Urinary bladder (tissue), 4 donors: Measurements from ENCODE around the gene CNTLN. TPM values are rescaled to one million over a fixed set of nuclear protein-coding genes. Genes with fewer than 3 reads are reported as not detected.
"Not testable (repeated sequence)": the region's sequence is repeated elsewhere in the genome, so short reads cannot be mapped to it uniquely, and the experiment has no call there.

ENCODE experiments used
- DNase-seq: peaks from one replicate; pipeline ENCODE4 v3.0.0-alpha.2; 2015; ENCODE audit errors: extremely low spot score
- H3K27ac ChIP-seq: one replicate; pipeline ENCODE4 v1.5.1; 2013; ENCODE audit warnings: low read depth, mild to moderate bottlenecking, moderate library complexity
- H3K36me3 ChIP-seq: one replicate; pipeline ENCODE4 v1.6.1; 2013; ENCODE audit warnings: mild to moderate bottlenecking, moderate library complexity; ENCODE audit not compliant: insufficient read depth
- H3K4me1 ChIP-seq: one replicate; pipeline ENCODE4 v1.6.1; 2013; ENCODE audit warnings: mild to moderate bottlenecking, moderate library complexity; ENCODE audit not compliant: insufficient read depth
- H3K4me3 ChIP-seq: one replicate; pipeline ENCODE4 v1.5.1; 2013; ENCODE audit warnings: low read depth, low read length
- WGBS: extraction: QIAGEN DNeasy Blood & Tissue Kit; methylation state at CpG from one replicate; pipeline ENCODE4 v1.1.7; 2013; 5-methylcytosine and 5-hydroxymethylcytosine counted together
- polyA plus RNA-seq: library from polyadenylated mRNA; stranded (reverse); fragments of 200-250 nt; gene quantifications from one replicate; pipeline ENCODE4 v1.2.3, GENCODE V29; 2013
- total RNA-seq: library from RNA; depleted of rRNA; stranded (reverse); fragments of >200 nt; gene quantifications from one replicate; pipeline ENCODE4 v1.2.3, GENCODE V29; 2014
- donor health status: healthy with polysubstance abuse.
- donor health status: healthy.

The CNTLN gene
- total and polyA plus RNA-seq, 2 donors, result 6.7 to 49.3 TPM

GRCh38 chr9:17425384-17425783 is 290.5 kb downstream of the CNTLN start:
- H3K27ac ChIP-seq, result no peak overlapping the region
- H3K4me1 ChIP-seq, result no peaks in the 10 kb centered on the region
- no peak for DNase-seq
- 95% methylated on average over 2 of the region's 2 CpGs for WGBS
- no peak overlapping the region for H3K4me3 ChIP-seq
- no peaks in the 10 kb centered on the region for H3K36me3 ChIP-seq

GRCh38 chr9:17433526-17433925 is 298.7 kb downstream of the CNTLN start:
- no peaks in the 10 kb centered on the region for H3K4me1 ChIP-seq
- no peak for DNase-seq
- no peak overlapping the region for H3K4me3 ChIP-seq
- no peak overlapping the region for H3K27ac ChIP-seq
- 96% methylated on average over 6 of the region's 6 CpGs for whole genome bisulfite sequencing
- H3K36me3 ChIP-seq, result peaks cover 5% of the 10 kb centered on the region

GRCh38 chr9:17436854-17437253 is 302.0 kb downstream of the CNTLN start:
- Histone ChIP-seq H3K27ac (no peak overlapping the region), H3K4me1 (no peaks in the 10 kb centered on the region), H3K4me3 (no peak overlapping the region), H3K36me3 (peaks cover 3% of the 10 kb centered on the region)
- WGBS, result 94% methylated on average over 7 of the region's 7 CpGs
- DNase-seq, result no peak

GRCh38 chr9:17437813-17438212 is 303.0 kb downstream of the CNTLN start:
- no peak overlapping the region for H3K27ac ChIP-seq
- no peaks in the 10 kb centered on the region for H3K4me1 ChIP-seq
- H3K36me3 ChIP-seq, result peaks cover 3% of the 10 kb centered on the region
- 100% methylated on average over 2 of the region's 2 CpGs for WGBS
- H3K4me3 ChIP-seq, result no peak overlapping the region
- DNase-seq, result no peak

GRCh38 chr9:17445126-17445525 is 310.3 kb downstream of the CNTLN start:
- DNase-seq, H3K36me3 ChIP-seq, H3K4me1 ChIP-seq, H3K27ac ChIP-seq, H3K4me3 ChIP-seq: not testable (repeated sequence)
- 71% methylated on average over 3 of the region's 3 CpGs for WGBS

GRCh38 chr9:17453751-17454150 is 318.9 kb downstream of the CNTLN start:
- H3K4me1 ChIP-seq, result no peaks in the 10 kb centered on the region
- 91% methylated on average over 5 of the region's 5 CpGs for WGBS
- no peak overlapping the region for H3K4me3 ChIP-seq
- DNase-seq, result no peak
- H3K36me3 ChIP-seq, result no peaks in the 10 kb centered on the region
- no peak overlapping the region for H3K27ac ChIP-seq

GRCh38 chr9:17462869-17463464 is 328.1 kb downstream of the CNTLN start:
- Histone ChIP-seq H3K4me1 (no peaks in the 10 kb centered on the region), H3K36me3 (no peaks in the 10 kb centered on the region), H3K4me3 (no peak overlapping the region), H3K27ac (no peak overlapping the region)
- WGBS, result 48% methylated on average over 5 of the region's 5 CpGs
- DNase-seq, result peak; percentile 39

GRCh38 chr9:17470036-17470813 is 335.4 kb downstream of the CNTLN start:
- WGBS, result 90% methylated on average over 5 of the region's 5 CpGs
- Histone ChIP-seq H3K36me3 (no peaks in the 10 kb centered on the region), H3K4me1 (no peaks in the 10 kb centered on the region), H3K4me3 (no peak overlapping the region), H3K27ac (no peak overlapping the region)
- DNase-seq, result no peak

GRCh38 chr9:17472126-17472525 is 337.3 kb downstream of the CNTLN start:
- Histone ChIP-seq H3K4me3 (no peak overlapping the region), H3K4me1 (no peaks in the 10 kb centered on the region), H3K36me3 (no peaks in the 10 kb centered on the region), H3K27ac (no peak overlapping the region)
- 96% methylated on average over 2 of the region's 2 CpGs for WGBS
- no peak for DNase-seq

- Histone ChIP-seq H3K4me3 (no peak overlapping the region), H3K4me1 (no peaks in the 10 kb centered on the region), H3K27ac (no peak overlapping the region), H3K36me3 (no peaks in the 10 kb centered on the region)
- DNase-seq, result no peak
These were observed 341.6 kb downstream of the CNTLN start for GRCh38 chr9:17476401-17476800.

GRCh38 chr9:17477816-17478215 is 343.0 kb downstream of the CNTLN start:
- DNase-seq, result no peak
- Histone ChIP-seq H3K36me3 (no peaks in the 10 kb centered on the region), H3K4me3 (no peak overlapping the region), H3K4me1 (no peaks in the 10 kb centered on the region), H3K27ac (no peak overlapping the region)

- WGBS, result 97% methylated on average over 4 of the region's 4 CpGs
- Histone ChIP-seq H3K36me3 (no peaks in the 10 kb centered on the region), H3K4me1 (no peaks in the 10 kb centered on the region), H3K27ac (no peak overlapping the region), H3K4me3 (no peak overlapping the region)
- no peak for DNase-seq
These were observed 346.1 kb downstream of the CNTLN start for GRCh38 chr9:17480966-17481365.

- DNase-seq, result no peak
- Histone ChIP-seq H3K4me3 (no peak overlapping the region), H3K27ac (no peak overlapping the region), H3K4me1 (no peaks in the 10 kb centered on the region), H3K36me3 (no peaks in the 10 kb centered on the region)
These were observed 346.7 kb downstream of the CNTLN start for GRCh38 chr9:17481565-17481964.

GRCh38 chr9:17484906-17485305 is 350.1 kb downstream of the CNTLN start:
- Histone ChIP-seq H3K4me1 (no peaks in the 10 kb centered on the region), H3K27ac (no peak overlapping the region), H3K36me3 (no peaks in the 10 kb centered on the region), H3K4me3 (no peak overlapping the region)
- 98% methylated on average over 3 of the region's 3 CpGs for WGBS
- DNase-seq, result no peak
